GM23338 (cell line): ENCODE results near the gene NTN1.

Source experiments
- CTCF ChIP-seq, 2 experiments: fragments of 200-600 bp in 1 of 2; sonication (generic) in 1 of 2; conservative IDR thresholded peaks; 2 replicates each; pipeline versions ENCODE4 v1.5.1 to v1.6.1; 2016 to 2017; ENCODE audit warnings: antibody characterized with exemption in 2 of 2, low read depth in 2 of 2, mild to moderate bottlenecking in 2 of 2, moderate library complexity in 1 of 2
- POLR2AphosphoS5 ChIP-seq: IDR thresholded peaks from 2 replicates; pipeline ENCODE4 v1.6.1; 2016; ENCODE audit warnings: antibody characterized with exemption, low read depth
- REST ChIP-seq: IDR thresholded peaks from one replicate; pipeline ENCODE4 v1.6.1; 2018; ENCODE audit warnings: antibody characterized with exemption; ENCODE audit not compliant: unreplicated experiment

- no peak for TF ChIP-seq CTCF (conservative IDR thresholded peaks at IDR 0.05; ENCODE audit: low read depth in 2 of 2)
- no peak for TF ChIP-seq POLR2AphosphoS5
- no peak for TF ChIP-seq REST
These were observed 25.6 kb upstream of the NTN1 start for GRCh38 chr17:8995711-8996110.
